H1 (cell line): ENCODE measurements around the gene PPP2R2D. TPM values are rescaled to one million over a fixed set of nuclear protein-coding genes. Genes with fewer than 3 reads are reported as not detected.

Experiments used
- CTCF ChIA-PET: fragments of 300-600 bp; sonication (Branson Sonifier 250); formaldehyde crosslinking; loops from one replicate; lab custom pipeline; 2021; ENCODE audit not compliant: partially characterized antibody; lab: Charles Lee
- POLR2A ChIA-PET: fragments of 300-600 bp; sonication (Branson Sonifier 250); formaldehyde crosslinking; loops from one replicate; lab custom pipeline; 2021; ENCODE audit warnings: inconsistent platforms; ENCODE audit not compliant: partially characterized antibody; lab: Charles Lee
- DNase-seq, 2 experiments: peaks; one replicate each; pipeline versions ENCODE4 v3.0.0 to v3.0.0-alpha.2; 2010 to 2022; ENCODE audit warnings: low spot score in 2 of 2, low read depth in 1 of 2, mixed read lengths in 1 of 2
- FAIRE-seq: peaks from 2 replicates; lab custom pipeline; 2011; peaks lifted over from hg19 to GRCh38; lab: Jason Lieb, UNC
- H2AFZ ChIP-seq: 2 replicates; pipeline ENCODE4 v1.8.1; 2012; ENCODE audit warnings: low read length, inconsistent platforms
- H2AK5ac ChIP-seq: 2 replicates; pipeline ENCODE4 v1.6.1; 2013; ENCODE audit warnings: low read depth, low read length
- H2BK120ac ChIP-seq: replicated peaks from 2 replicates; pipeline ENCODE3; 2013; ENCODE audit warnings: low read depth, low read length, inconsistent platforms
- H2BK12ac ChIP-seq: 2 replicates; pipeline ENCODE4 v1.6.1; 2013; ENCODE audit warnings: low read depth, low read length
- H2BK15ac ChIP-seq: 2 replicates; pipeline ENCODE4 v1.6.1; 2013; ENCODE audit warnings: low read length
- H2BK20ac ChIP-seq: 2 replicates; pipeline ENCODE4 v1.6.1; 2013; ENCODE audit warnings: low read length
- H2BK5ac ChIP-seq: 2 replicates; pipeline ENCODE4 v1.6.1; 2013; ENCODE audit warnings: low read depth, low read length
- H3K14ac ChIP-seq: 2 replicates; pipeline ENCODE4 v1.6.1; 2013; ENCODE audit warnings: inconsistent platforms; ENCODE audit not compliant: insufficient read length
- H3K18ac ChIP-seq: 2 replicates; pipeline ENCODE4 v1.6.1; 2013; ENCODE audit warnings: low read length; ENCODE audit errors: extremely low read depth
- H3K23ac ChIP-seq: 2 replicates; pipeline ENCODE4 v1.6.1; 2013; ENCODE audit warnings: inconsistent platforms; ENCODE audit not compliant: insufficient read length
- H3K23me2 ChIP-seq: 2 replicates; pipeline ENCODE4 v1.6.1; 2013; ENCODE audit warnings: low read depth, low read length
- H3K27ac ChIP-seq: 2 replicates; pipeline ENCODE4 v1.6.1; 2011; ENCODE audit warnings: low read depth, low read length, inconsistent platforms
- H3K27me3 ChIP-seq, 4 experiments: replicated peaks in 1 of 4; 1 replicate in 1 of 4; 2 replicates in 3 of 4; pipeline versions ENCODE4 v1.6.1 to v1.8.1; 2011 to 2013; ENCODE audit warnings: low read length in 3 of 4, mild to moderate bottlenecking in 3 of 4, inconsistent platforms in 2 of 4, mixed read lengths in 2 of 4, moderate library complexity in 1 of 4; ENCODE audit not compliant: control insufficient read depth in 3 of 4, insufficient read depth in 3 of 4; ENCODE audit errors: extremely low read depth in 1 of 4
- H3K36me3 ChIP-seq, 4 experiments: 2 replicates each; pipeline versions ENCODE4 v1.6.1 to v1.8.1; 2011 to 2013; ENCODE audit warnings: mild to moderate bottlenecking in 4 of 4, low read length in 3 of 4, moderate library complexity in 2 of 4, control low read depth in 1 of 4, inconsistent platforms in 1 of 4; ENCODE audit not compliant: insufficient read depth in 4 of 4, control insufficient read depth in 2 of 4
- H3K4ac ChIP-seq: replicated peaks from 2 replicates; pipeline ENCODE3; 2013; ENCODE audit warnings: low read length, low read depth, mixed read lengths, inconsistent platforms; ENCODE audit not compliant: insufficient read length
- H3K4me1 ChIP-seq, 4 experiments: replicated peaks in 1 of 4; 1 replicate in 1 of 4; 2 replicates in 3 of 4; pipeline versions ENCODE4 v1.6.1 to v1.8.1; 2011 to 2013; ENCODE audit warnings: low read length in 3 of 4, inconsistent platforms in 2 of 4, mixed read lengths in 1 of 4; ENCODE audit not compliant: insufficient read depth in 4 of 4, control insufficient read depth in 3 of 4
- H3K4me2 ChIP-seq, 2 experiments: 2 replicates each; pipeline versions ENCODE4 v1.6.1 to v1.8.1; 2011 to 2013; ENCODE audit warnings: low read depth in 2 of 2, low read length in 2 of 2, control low read depth in 1 of 2, inconsistent platforms in 1 of 2, mild to moderate bottlenecking in 1 of 2; ENCODE audit not compliant: insufficient read depth in 1 of 2
- H3K4me3 ChIP-seq, 4 experiments: fragments of 200-600, 300-600 bp in 1 of 4; sonication (generic), shearing (Covaris generic), sonication (Bioruptor Twin) in 1 of 4; 2 replicates each; pipeline versions ENCODE4 v1.5.1 to v1.8.1; 2011 to 2016; ENCODE audit warnings: low read length in 4 of 4, low read depth in 3 of 4, control low read depth in 2 of 4, inconsistent platforms in 2 of 4, mild to moderate bottlenecking in 2 of 4, mixed read lengths in 1 of 4, moderate library complexity in 1 of 4; ENCODE audit not compliant: insufficient read depth in 2 of 4; ENCODE audit errors: extremely low read depth in 1 of 4
- H3K56ac ChIP-seq: replicated peaks from 2 replicates; pipeline ENCODE3; 2013; ENCODE audit warnings: low read depth, mild to moderate bottlenecking, mixed read lengths, low read length, inconsistent platforms; ENCODE audit not compliant: insufficient read length
- H3K79me1 ChIP-seq: 2 replicates; pipeline ENCODE4 v1.6.1; 2013; ENCODE audit warnings: low read depth, low read length, control low read depth
- H3K79me2 ChIP-seq, 2 experiments: 2 replicates each; pipeline versions ENCODE4 v1.6.1 to v1.8.1; 2012 to 2013; ENCODE audit warnings: low read length in 2 of 2, mild to moderate bottlenecking in 2 of 2, inconsistent platforms in 1 of 2; ENCODE audit not compliant: insufficient read depth in 2 of 2, control insufficient read depth in 1 of 2
- H3K9ac ChIP-seq, 4 experiments: replicated peaks in 1 of 4; 1 replicate in 1 of 4; 2 replicates in 3 of 4; pipeline versions ENCODE4 v1.6.1 to v1.8.1; 2011 to 2013; ENCODE audit warnings: low read depth in 3 of 4, low read length in 3 of 4, control low read depth in 2 of 4, mild to moderate bottlenecking in 2 of 4, moderate library complexity in 2 of 4, inconsistent platforms in 1 of 4; ENCODE audit errors: extremely low read depth in 1 of 4
- H3K9me3 ChIP-seq, 2 experiments: 2 replicates each; pipeline versions ENCODE4 v1.6.1 to v1.8.1; 2012 to 2013; ENCODE audit warnings: mild to moderate bottlenecking in 2 of 2, moderate library complexity in 2 of 2, control low read depth in 1 of 2, inconsistent platforms in 1 of 2, low read depth in 1 of 2, low read length in 1 of 2, mixed read lengths in 1 of 2; ENCODE audit not compliant: insufficient read depth in 2 of 2
- H4K20me1 ChIP-seq, 2 experiments: replicated peaks in 1 of 2; 2 replicates each; pipeline versions ENCODE3 to v1.8.1; 2011 to 2013; ENCODE audit warnings: inconsistent platforms in 2 of 2, low read length in 2 of 2, mild to moderate bottlenecking in 1 of 2; ENCODE audit not compliant: insufficient read depth in 2 of 2, control insufficient read depth in 1 of 2
- H4K5ac ChIP-seq: 2 replicates; pipeline ENCODE4 v1.6.1; 2013; ENCODE audit warnings: low read length, low read depth, mixed read lengths, inconsistent platforms; ENCODE audit not compliant: insufficient read length
- H4K8ac ChIP-seq: 2 replicates; pipeline ENCODE4 v1.8.0; 2013; ENCODE audit warnings: mild to moderate bottlenecking, moderate library complexity, low read length, inconsistent platforms; ENCODE audit not compliant: insufficient read depth; ENCODE audit errors: extremely low read depth
- H4K91ac ChIP-seq: replicated peaks from 2 replicates; pipeline ENCODE3; 2013; ENCODE audit warnings: low read length, mixed read lengths, inconsistent platforms; ENCODE audit not compliant: insufficient read length
- CREB1 ChIP-seq: IDR thresholded peaks from 2 replicates; pipeline ENCODE4 v1.6.1; 2012; ENCODE audit warnings: inconsistent platforms
- KDM1A ChIP-seq: fragments of 200-600, 300-600 bp; sonication (generic); IDR thresholded peaks from 2 replicates; pipeline ENCODE4 v1.7.1; 2016; ENCODE audit warnings: mild to moderate bottlenecking, low read length, borderline replicate concordance
- WGBS, 2 experiments: shearing (Covaris generic) in 1 of 2; methylation state at CpG; one replicate each; pipeline versions ENCODE4 v1.1.6 to v1.1.7; 2013 to 2015; ENCODE audit warnings: low lambda C conversion rate in 2 of 2, mixed read lengths in 2 of 2, inconsistent platforms in 1 of 2, low coverage in 1 of 2, missing lambda C conversion rate in 1 of 2; ENCODE audit not compliant: insufficient replicate concordance in 2 of 2, insufficient coverage in 1 of 2, insufficient read length in 1 of 2; ENCODE audit errors: extremely low coverage in 1 of 2, missing lambda C conversion rate in 1 of 2; 5-methylcytosine and 5-hydroxymethylcytosine counted together
- polyA plus RNA-seq, 7 experiments: library from polyadenylated mRNA; depleted of rRNA in 3 of 7; stranded (reverse) in 5 of 7; unstranded in 2 of 7; fragments of >200 nt in 5 of 7; fragments of 200-250 nt in 2 of 7; gene quantifications; 1 replicate in 5 of 7; 2 replicates in 1 of 7; 4 replicates in 1 of 7; pipeline versions ENCODE4 v1.2.1 to v1.2.3, GENCODE V29; 2011 to 2013; ENCODE audit warnings: missing spikeins in 2 of 7, mixed read lengths in 2 of 7
- total RNA-seq: library from RNA; stranded (reverse); fragmentation: NEBNext Ultra II Directional; extraction: Animal tissue kit (Norgen Biotek cat#: 25700); gene quantifications from 2 replicates; pipeline ENCODE4 v1.2.1, GENCODE V29; 2021

Gene PPP2R2D
- total and polyA plus RNA-seq, 2 of the 8 experiments (the other 6 are each of a cell fraction or from before 2014, with no cell fraction given): 25.4 to 32.8 TPM

GRCh38 chr10:131935260-131935659, 34.5 kb downstream of the PPP2R2D start:
- Histone ChIP-seq H3K9me3 (no peaks in the 10 kb centered on the region; a peak in 1 of 4 replicates), H3K4ac (no peak overlapping the region), H2BK15ac (no peak overlapping the region), H3K4me3 (no peak overlapping the region), H2AK5ac (no peak overlapping the region), H3K4me2 (no peak overlapping the region), H2AFZ (no peak overlapping the region), H3K36me3 (peaks cover 0 to 13% (median 8%) of the 10 kb centered on the region in 4 experiments; a peak in 5 of 8 replicates), H4K8ac (no peak overlapping the region; the same call in 1 of the 2 replicates), H3K23me2 (no peaks in the 10 kb centered on the region), H4K20me1 (peaks cover 7 to 14% of the 10 kb centered on the region in 2 experiments), H3K27me3 (no peaks in the 10 kb centered on the region), H2BK12ac (no peak overlapping the region), H3K9ac (no peak overlapping the region), H3K79me2 (peaks cover 5 to 54% of the 10 kb centered on the region in 2 experiments), H3K23ac (no peak overlapping the region), H3K18ac (no peak overlapping the region), H3K14ac (no peak overlapping the region), H3K56ac (no peak overlapping the region), H3K79me1 (peaks cover 30% of the 10 kb centered on the region), H2BK20ac (no peak overlapping the region), H4K5ac (no peak overlapping the region), H3K4me1 (peaks cover 0 to 6% (median under 1%) of the 10 kb centered on the region in 4 experiments; a peak in 4 of 7 replicates), H3K27ac (no peak overlapping the region), H2BK5ac (no peak overlapping the region), H4K91ac (no peak overlapping the region), H2BK120ac (no peak overlapping the region)
- WGBS, 2 experiments: 67% methylated on average over 1 of the region's 1 CpG; no CpG with 5 or more reads in 1 of the 2 experiments
- ChIA-PET POLR2A (no interaction called here), CTCF (interaction anchor here (1.5 kb wide), 1 partner anchor 9 kb away, joined by 6 read pairs; no protein-coding TSS in a partner anchor)
- FAIRE-seq (no peak), DNase-seq (no peak)
- TF ChIP-seq KDM1A: no peak
- TF ChIP-seq CREB1: no peak
